A673 (cell line): ENCODE data around the gene CXCR2. TPM values are rescaled to one million over a fixed set of nuclear protein-coding genes. Genes with fewer than 3 reads are reported as not detected.
"Not testable (repeated sequence)": the region's sequence is repeated elsewhere in the genome, so short reads cannot be mapped to it uniquely, and the experiment has no call there.

ENCODE experiments used
- BruUV-seq: library from RNA; stranded (reverse); fragments of 400-500 nt; replicated peaks from 2 replicates; lab custom pipeline; 2021; lab: Mats Ljungman, UMichigan
- CTCF ChIA-PET: fragments of 300-600 bp; sonication (Branson Sonifier 250); formaldehyde crosslinking; loops from one replicate; lab custom pipeline; 2022; ENCODE audit warnings: antibody characterized with exemption; lab: Charles Lee
- POLR2A ChIA-PET: fragments of 300-600 bp; sonication (Branson Sonifier 250); formaldehyde crosslinking; loops from one replicate; lab custom pipeline; 2022; ENCODE audit warnings: antibody characterized with exemption; ENCODE audit not compliant: low non-redundant PET; lab: Charles Lee
- DNase-seq: peaks from one replicate; pipeline ENCODE4 v3.0.0-alpha.2; 2015; ENCODE audit warnings: low spot score
- H3K27ac ChIP-seq: fragments of 200-600 bp; sonication (generic); 2 replicates; pipeline ENCODE4 v1.5.1; 2016; ENCODE audit warnings: mixed run types, low read depth, mild to moderate bottlenecking, mixed read lengths, antibody characterized with exemption, low read length; ENCODE audit not compliant: poor library complexity, severe bottlenecking
- H3K27me3 ChIP-seq: fragments of 200-600 bp; sonication (generic); replicated peaks from 2 replicates; pipeline ENCODE4 v1.6.1; 2017; ENCODE audit warnings: mixed run types, low read depth, mild to moderate bottlenecking, mixed read lengths, antibody characterized with exemption, low read length; ENCODE audit not compliant: insufficient read depth, poor library complexity
- H3K36me3 ChIP-seq: fragments of 200-600 bp; sonication (generic); 2 replicates; pipeline ENCODE4 v1.6.1; 2016; ENCODE audit warnings: mixed run types, mild to moderate bottlenecking, mixed read lengths, antibody characterized with exemption, low read length; ENCODE audit not compliant: insufficient read depth, poor library complexity, severe bottlenecking
- H3K4me1 ChIP-seq: fragments of 200-600 bp; sonication (generic); 2 replicates; pipeline ENCODE4 v1.6.1; 2017; ENCODE audit warnings: mixed run types, mild to moderate bottlenecking, mixed read lengths, antibody characterized with exemption, low read length; ENCODE audit not compliant: insufficient read depth, poor library complexity, severe bottlenecking
- H3K4me3 ChIP-seq: fragments of 200-600 bp; sonication (generic); 2 replicates; pipeline ENCODE4 v1.5.1; 2016; ENCODE audit warnings: low read depth, mixed run types, mild to moderate bottlenecking, mixed read lengths, low read length; ENCODE audit not compliant: poor library complexity, severe bottlenecking
- H3K9me3 ChIP-seq: fragments of 200-600 bp; sonication (generic); 2 replicates; pipeline ENCODE4 v1.6.1; 2016; ENCODE audit warnings: mixed run types, low read depth, mild to moderate bottlenecking, mixed read lengths, antibody characterized with exemption, low read length; ENCODE audit not compliant: poor library complexity, severe bottlenecking
- EZH2 ChIP-seq: fragments of 200-600 bp; sonication (generic); IDR thresholded peaks from 2 replicates; pipeline ENCODE4 v1.6.1; 2017; ENCODE audit warnings: borderline replicate concordance, low read depth, mild to moderate bottlenecking, mixed read lengths, antibody characterized with exemption, low read length; ENCODE audit not compliant: poor library complexity, severe bottlenecking
- intact Hi-C: fragments of 100-400 bp; cut with micrococcal nuclease; formaldehyde crosslinking; loops from one replicate; pipeline ENCODE4 v1.10.0; 2022; ENCODE audit not compliant: unreplicated experiment
- total RNA-seq: library from RNA; stranded (reverse); gene quantifications from 2 replicates; pipeline ENCODE4 v1.2.3, GENCODE V29; 2021
- TF ChIP-seq, protein P1 (sequence below): fragments of 300-800, 200-600 bp; sonication (generic); conservative IDR thresholded peaks from 2 replicates; pipeline ENCODE4 v1.5.1; 2017; ENCODE audit warnings: low read depth, mild to moderate bottlenecking, antibody characterized with exemption, low read length, moderate library complexity, mixed read lengths

The CXCR2 gene
- total RNA-seq, 1 experiment from 2014 or later: not detected

- POLR2A ChIA-PET: interaction anchor here (0.6 kb wide), 1 partner anchor 65 kb away, joined by 3 read pairs; no protein-coding TSS in a partner anchor
- TF ChIP-seq, protein P1, sequence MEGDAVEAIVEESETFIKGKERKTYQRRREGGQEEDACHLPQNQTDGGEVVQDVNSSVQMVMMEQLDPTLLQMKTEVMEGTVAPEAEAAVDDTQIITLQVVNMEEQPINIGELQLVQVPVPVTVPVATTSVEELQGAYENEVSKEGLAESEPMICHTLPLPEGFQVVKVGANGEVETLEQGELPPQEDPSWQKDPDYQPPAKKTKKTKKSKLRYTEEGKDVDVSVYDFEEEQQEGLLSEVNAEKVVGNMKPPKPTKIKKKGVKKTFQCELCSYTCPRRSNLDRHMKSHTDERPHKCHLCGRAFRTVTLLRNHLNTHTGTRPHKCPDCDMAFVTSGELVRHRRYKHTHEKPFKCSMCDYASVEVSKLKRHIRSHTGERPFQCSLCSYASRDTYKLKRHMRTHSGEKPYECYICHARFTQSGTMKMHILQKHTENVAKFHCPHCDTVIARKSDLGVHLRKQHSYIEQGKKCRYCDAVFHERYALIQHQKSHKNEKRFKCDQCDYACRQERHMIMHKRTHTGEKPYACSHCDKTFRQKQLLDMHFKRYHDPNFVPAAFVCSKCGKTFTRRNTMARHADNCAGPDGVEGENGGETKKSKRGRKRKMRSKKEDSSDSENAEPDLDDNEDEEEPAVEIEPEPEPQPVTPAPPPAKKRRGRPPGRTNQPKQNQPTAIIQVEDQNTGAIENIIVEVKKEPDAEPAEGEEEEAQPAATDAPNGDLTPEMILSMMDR: no peak
- TF ChIP-seq EZH2: no peak
- Histone ChIP-seq H3K4me1 (no peaks in the 10 kb centered on the region), H3K27ac (no peak overlapping the region), H3K36me3 (no peaks in the 10 kb centered on the region), H3K4me3 (no peak overlapping the region), H3K27me3 (peaks cover 7% of the 10 kb centered on the region), H3K9me3 (no peaks in the 10 kb centered on the region)
- CTCF ChIA-PET: no interaction called here
- no TSS peak for BruUV-seq
- no peak for DNase-seq
- intact Hi-C loops: loop anchor here (10.0 kb wide), 1 partner anchor 1593 kb away; no protein-coding TSS in a partner anchor
Observed at GRCh38 chr2:218168016-218168415, 42.2 kb downstream of the CXCR2 start.

GRCh38 chr2:218168635-218169462 lies 43.0 kb downstream of the CXCR2 start:
- no peak overlapping the region for H3K27ac ChIP-seq
- peaks cover 7% of the 10 kb centered on the region for H3K27me3 ChIP-seq
- ChIA-PET POLR2A (interaction anchor here (0.6 kb wide), 1 partner anchor 64 kb away, joined by 3 read pairs; no protein-coding TSS in a partner anchor), CTCF (no interaction called here)
- no peak overlapping the region for H3K4me3 ChIP-seq
- no peaks in the 10 kb centered on the region for H3K4me1 ChIP-seq
- no TSS peak for BruUV-seq
- intact Hi-C loops: loop anchor here (10.0 kb wide), 1 partner anchor 1594 kb away; no protein-coding TSS in a partner anchor
- TF ChIP-seq, protein P1: peak; percentile 88
- TF ChIP-seq EZH2: no peak
- peak; percentile 74 for DNase-seq
- H3K9me3 ChIP-seq: no peaks in the 10 kb centered on the region
- no peaks in the 10 kb centered on the region for H3K36me3 ChIP-seq

DNA sequence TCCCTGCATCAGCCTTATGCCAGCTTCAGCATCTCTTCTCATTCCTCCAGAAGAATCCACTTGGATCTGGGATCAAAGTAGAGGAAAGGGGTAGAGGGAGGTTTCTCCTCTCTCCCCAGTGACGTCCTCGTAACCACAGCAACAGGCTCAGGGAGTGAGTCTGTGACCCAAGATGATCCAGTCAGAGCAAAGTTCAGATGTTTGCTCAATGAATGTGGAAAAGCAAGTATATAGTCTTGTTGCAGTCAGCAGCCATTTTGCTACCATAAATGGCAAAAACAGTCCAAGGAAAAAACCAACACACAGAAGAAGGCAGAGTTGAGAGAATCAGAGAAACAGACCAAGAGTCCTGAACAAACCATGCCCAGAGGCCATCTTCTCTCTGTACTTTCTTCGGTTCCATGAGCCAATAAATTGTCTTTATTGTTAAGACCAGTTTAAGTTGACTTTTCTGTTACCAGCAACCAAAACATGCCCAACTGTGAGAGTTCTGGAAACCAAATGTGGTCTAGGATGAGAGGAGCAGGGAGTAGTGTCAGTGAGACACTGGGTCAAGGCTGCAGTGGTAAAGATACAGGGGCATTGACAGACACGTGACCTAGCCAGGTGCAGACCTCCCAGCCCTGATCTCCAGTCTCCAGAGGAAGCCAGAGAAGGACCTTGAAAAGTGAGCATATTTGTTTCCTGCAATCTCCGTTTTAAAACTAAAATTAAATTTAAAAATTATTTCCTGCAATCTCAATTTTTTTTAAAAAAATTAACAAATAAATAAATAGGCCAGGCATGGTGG lies 44.1 kb downstream of the CXCR2 start:
- DNase-seq: no peak
- Histone ChIP-seq H3K27ac (no peak overlapping the region), H3K9me3 (no peaks in the 10 kb centered on the region), H3K27me3 (peaks cover 7% of the 10 kb centered on the region), H3K4me3 (no peak overlapping the region), H3K4me1 (no peaks in the 10 kb centered on the region), H3K36me3 (no peaks in the 10 kb centered on the region)
- BruUV-seq: no TSS peak
- CTCF ChIA-PET: no interaction called here
- intact Hi-C loops: loop anchor here (10.0 kb wide), 1 partner anchor 1595 kb away; no protein-coding TSS in a partner anchor
- POLR2A ChIA-PET: interaction anchor here (0.7 kb wide), 1 partner anchor 65 kb away, joined by 3 read pairs; no protein-coding TSS in a partner anchor
- TF ChIP-seq, protein P1: no peak
- TF ChIP-seq EZH2: no peak

- H3K27ac ChIP-seq, H3K4me3 ChIP-seq, H3K4me1 ChIP-seq, BruUV-seq, DNase-seq, H3K36me3 ChIP-seq, H3K9me3 ChIP-seq, H3K27me3 ChIP-seq, POLR2A ChIA-PET, intact Hi-C loops: not testable (repeated sequence)
- CTCF ChIA-PET: interaction anchor here (0.6 to 0.7 kb wide), 2 partner anchors 48 to 1390 kb away, joined by 3 to 5 read pairs; no protein-coding TSS in a partner anchor
Observed at GRCh38 chr2:218171744-218172143, 45.9 kb downstream of the CXCR2 start.
